GM12892 (cell line): Measurements from ENCODE around the gene NAPG.
"Not testable (repeated sequence)": the region's sequence is repeated elsewhere in the genome, so short reads cannot be mapped to it uniquely, and the experiment has no call there.

ENCODE experiments used
- DNase-seq: peaks from one replicate; pipeline ENCODE4 v3.0.0; 2011; ENCODE audit not compliant: insufficient read length
- FAIRE-seq: peaks from 2 replicates; lab custom pipeline; 2011; peaks lifted over from hg19 to GRCh38; lab: Jason Lieb, UNC
- POLR2A ChIP-seq: IDR thresholded peaks from 2 replicates; pipeline ENCODE4 v1.6.1; 2011; ENCODE audit warnings: low read depth, low read length, control low read depth
- POLR2AphosphoS5 ChIP-seq: IDR thresholded peaks from 2 replicates; pipeline ENCODE4 v1.6.1; 2011; ENCODE audit warnings: low read depth, low read length, control low read depth
- TAF1 ChIP-seq: IDR thresholded peaks from 2 replicates; pipeline ENCODE4 v1.6.1; 2011; ENCODE audit warnings: low read depth, mild to moderate bottlenecking, control low read depth, low read length, borderline replicate concordance

The NAPG gene

GRCh38 chr18:10557085-10557677 lies 31.4 kb downstream of the NAPG start:
- TF ChIP-seq POLR2A (no peak), TAF1 (no peak), POLR2AphosphoS5 (no peak)
- no peak for FAIRE-seq

GRCh38 chr18:10558243-10558966 lies 32.6 kb downstream of the NAPG start:
- FAIRE-seq (no peak), DNase-seq (no peak)
- TF ChIP-seq POLR2AphosphoS5, result no peak
- TF ChIP-seq TAF1, result no peak
- TF ChIP-seq POLR2A, result no peak

More at GRCh38 chr18:10557085-10557677, 31.4 kb downstream of the NAPG start:
- no peak for DNase-seq

- TF ChIP-seq TAF1 (no peak), POLR2AphosphoS5 (no peak), POLR2A (no peak)
- no peak for FAIRE-seq
- no peak for DNase-seq
These were observed 33.1 kb downstream of the NAPG start for GRCh38 chr18:10558967-10559298.

GRCh38 chr18:10559553-10560451 lies 34.0 kb downstream of the NAPG start:
- FAIRE-seq (peak; percentile 14), DNase-seq (peak; percentile 25)
- TF ChIP-seq POLR2A (no peak), POLR2AphosphoS5 (no peak), TAF1 (no peak)

GRCh38 chr18:10560452-10561045 lies 34.7 kb downstream of the NAPG start:
- FAIRE-seq (no peak), DNase-seq (peak; percentile 33)
- no peak for TF ChIP-seq POLR2AphosphoS5

- TF ChIP-seq TAF1, result no peak
- no peak for TF ChIP-seq POLR2AphosphoS5
- TF ChIP-seq POLR2A, result no peak
- no peak for DNase-seq
- FAIRE-seq, result no peak
These were observed 36.9 kb downstream of the NAPG start for GRCh38 chr18:10562773-10563160.

- no peak for DNase-seq
- FAIRE-seq, result no peak
- TF ChIP-seq POLR2A (no peak), POLR2AphosphoS5 (no peak), TAF1 (no peak)
These were observed 38.1 kb downstream of the NAPG start for GRCh38 chr18:10563886-10564285.

- no peak for TF ChIP-seq POLR2AphosphoS5
- no peak for TF ChIP-seq TAF1
- no peak for TF ChIP-seq POLR2A
- FAIRE-seq (no peak), DNase-seq (no peak)
These were observed 39.3 kb downstream of the NAPG start for GRCh38 chr18:10564975-10565773.

- DNase-seq, result no peak
- no peak for FAIRE-seq
These were observed 40.0 kb downstream of the NAPG start for GRCh38 chr18:10565835-10566234.

GRCh38 chr18:10566390-10566789 lies 40.6 kb downstream of the NAPG start:
- DNase-seq, result no peak
- TF ChIP-seq TAF1 (no peak), POLR2AphosphoS5 (no peak), POLR2A (no peak)
- FAIRE-seq, result no peak

More at GRCh38 chr18:10565835-10566234, 40.0 kb downstream of the NAPG start:
- no peak for TF ChIP-seq POLR2A

GRCh38 chr18:10569941-10570340 lies 44.1 kb downstream of the NAPG start:
- not testable (repeated sequence) for FAIRE-seq

More at GRCh38 chr18:10569941-10570340, 44.1 kb downstream of the NAPG start:
- not testable (repeated sequence) for DNase-seq
